ENCODE measurements around the gene TNFSF18. TPM values are rescaled to one million over a fixed set of nuclear protein-coding genes. Genes with fewer than 3 reads are reported as not detected.
A peak's percentile ranks its signal among the peaks of the same experiment; 100 is the strongest.

TNFSF18 gene
- polyA plus RNA-seq, 3 donors: not detected

DNA sequence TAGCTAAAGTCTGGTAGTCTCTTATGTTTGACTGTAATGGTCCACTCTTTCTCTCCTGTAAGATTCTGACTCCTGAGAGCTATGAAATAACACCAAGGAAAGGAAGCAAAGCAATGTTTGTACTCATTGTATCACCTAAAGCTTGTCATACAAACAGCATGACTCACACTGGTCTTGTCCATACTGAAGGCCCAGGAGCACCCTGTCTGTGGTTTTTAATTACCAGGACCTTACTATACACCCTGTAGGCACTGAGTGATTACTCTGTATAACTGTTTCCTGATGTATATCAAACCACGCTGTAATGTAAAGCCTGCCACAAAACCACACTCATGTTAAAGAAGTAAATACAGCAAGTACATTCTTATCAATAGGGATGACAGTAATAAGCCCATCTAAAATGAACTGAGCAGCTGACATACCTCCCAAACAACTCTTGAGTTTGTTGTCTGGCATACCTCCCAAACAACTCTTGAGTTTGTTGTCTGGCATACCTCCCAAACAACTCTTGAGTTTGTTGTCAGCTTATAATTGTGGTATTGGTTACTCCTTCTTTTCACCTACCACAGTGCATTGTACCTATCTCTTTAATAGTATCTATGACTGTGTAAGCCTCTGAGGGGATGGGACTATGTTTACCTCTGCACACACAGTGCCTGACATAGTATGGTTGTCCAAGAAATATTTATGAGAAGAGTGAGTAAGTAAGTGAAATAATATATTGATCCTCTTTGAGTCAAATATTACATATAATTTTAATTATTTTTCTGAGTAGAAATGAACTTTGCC, 11.6 kb upstream of the TNFSF18 start:
- peaks cover 0 to 3% (median 0%) of the 10 kb centered on the region in 7 donors for H3K9me3 Mint-ChIP-seq
- no peak overlapping the region for H3K27ac ChIP-seq (ENCODE audit: low read depth in 1 of 2, low read length in 2 of 2)
- H3K27me3 ChIP-seq (ENCODE audit: control insufficient read depth in 2 of 2, insufficient read depth in 2 of 2, low read length in 2 of 2): no peaks in the 10 kb centered on the region
- H3K4me3 Mint-ChIP-seq: no peak overlapping the region
- no peaks in the 10 kb centered on the region for H3K27me3 Mint-ChIP-seq (ENCODE audit: low read depth in 3 of 3)
- intact Hi-C loops (cut with micrococcal nuclease): no loop called here
- H3K27ac Mint-ChIP-seq: peak overlapping the region in 1 of 7 donors; percentile 4
- no peak overlapping the region for H3K9ac ChIP-seq (ENCODE audit: insufficient read depth, low read length, poor library complexity, severe bottlenecking)
- H3K36me3 Mint-ChIP-seq: no peaks in the 10 kb centered on the region
- H3K4me3 ChIP-seq (replicated peaks in 1 of 3; ENCODE audit: low read depth in 2 of 3, low read length in 3 of 3): no peak overlapping the region
- H3K36me3 ChIP-seq (replicated peaks in 1 of 2; ENCODE audit: control insufficient read depth in 1 of 2, insufficient read depth in 2 of 2, low read length in 2 of 2): no peaks in the 10 kb centered on the region
- no peak for DNase-seq
- no peaks in the 10 kb centered on the region for H3K4me1 ChIP-seq (ENCODE audit: control insufficient read depth in 1 of 2, insufficient read depth in 2 of 2, low read length in 2 of 2)
- no peak overlapping the region for H2AFZ ChIP-seq (ENCODE audit: insufficient read depth, low read depth, low read length, poor library complexity, severe bottlenecking)
- TF ChIP-seq, protein P1, sequence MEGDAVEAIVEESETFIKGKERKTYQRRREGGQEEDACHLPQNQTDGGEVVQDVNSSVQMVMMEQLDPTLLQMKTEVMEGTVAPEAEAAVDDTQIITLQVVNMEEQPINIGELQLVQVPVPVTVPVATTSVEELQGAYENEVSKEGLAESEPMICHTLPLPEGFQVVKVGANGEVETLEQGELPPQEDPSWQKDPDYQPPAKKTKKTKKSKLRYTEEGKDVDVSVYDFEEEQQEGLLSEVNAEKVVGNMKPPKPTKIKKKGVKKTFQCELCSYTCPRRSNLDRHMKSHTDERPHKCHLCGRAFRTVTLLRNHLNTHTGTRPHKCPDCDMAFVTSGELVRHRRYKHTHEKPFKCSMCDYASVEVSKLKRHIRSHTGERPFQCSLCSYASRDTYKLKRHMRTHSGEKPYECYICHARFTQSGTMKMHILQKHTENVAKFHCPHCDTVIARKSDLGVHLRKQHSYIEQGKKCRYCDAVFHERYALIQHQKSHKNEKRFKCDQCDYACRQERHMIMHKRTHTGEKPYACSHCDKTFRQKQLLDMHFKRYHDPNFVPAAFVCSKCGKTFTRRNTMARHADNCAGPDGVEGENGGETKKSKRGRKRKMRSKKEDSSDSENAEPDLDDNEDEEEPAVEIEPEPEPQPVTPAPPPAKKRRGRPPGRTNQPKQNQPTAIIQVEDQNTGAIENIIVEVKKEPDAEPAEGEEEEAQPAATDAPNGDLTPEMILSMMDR (IDR thresholded peaks at IDR 0.05): no peak
- no peaks in the 10 kb centered on the region for H4K20me1 ChIP-seq (ENCODE audit: insufficient read depth, low read length)
- no peak overlapping the region for H3K4me2 ChIP-seq (replicated peaks; ENCODE audit: extremely low read depth, low read length, poor library complexity, severe bottlenecking)
- WGBS (ENCODE audit: insufficient coverage): no CpG with 5 or more reads among the region's 1 CpG
- H3K9me3 ChIP-seq (replicated peaks in 1 of 2; ENCODE audit: control insufficient read depth in 1 of 2, insufficient read depth in 1 of 2, low read length in 2 of 2): no peaks in the 10 kb centered on the region
- no peaks in the 10 kb centered on the region for H3K79me2 ChIP-seq (ENCODE audit: insufficient read depth, low read length)
- peaks cover 2% of the 10 kb centered on the region for H3K4me1 Mint-ChIP-seq

DNA sequence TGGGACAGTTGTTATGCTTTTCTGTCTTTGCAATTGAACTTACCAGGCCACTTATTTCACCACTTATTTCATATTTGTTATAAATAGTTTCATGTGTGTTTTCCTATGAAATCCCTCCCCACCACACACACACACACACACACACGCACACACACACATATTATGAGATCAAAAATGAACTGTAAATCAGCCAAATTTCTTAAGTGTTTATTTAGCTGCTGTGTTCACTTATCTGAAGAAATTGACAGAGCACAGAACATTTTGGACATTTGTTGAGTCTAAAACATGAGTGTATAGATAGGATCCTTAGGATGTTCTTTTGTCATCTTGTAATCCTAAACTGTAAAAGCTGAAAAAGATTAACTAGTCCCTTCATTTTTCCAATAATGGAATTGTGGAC, 7.8 kb upstream of the TNFSF18 start:
- H3K4me1 Mint-ChIP-seq: peaks cover 9% of the 10 kb centered on the region
- DNase-seq: no peak
- WGBS (ENCODE audit: insufficient coverage): no CpG with 5 or more reads among the region's 1 CpG
- no peak overlapping the region for H3K4me3 Mint-ChIP-seq
- no peaks in the 10 kb centered on the region for H3K9me3 ChIP-seq (replicated peaks in 1 of 2; ENCODE audit: control insufficient read depth in 1 of 2, insufficient read depth in 1 of 2, low read length in 2 of 2)
- H3K79me2 ChIP-seq (ENCODE audit: insufficient read depth, low read length): no peaks in the 10 kb centered on the region
- H3K4me3 ChIP-seq (replicated peaks in 1 of 3; ENCODE audit: low read depth in 2 of 3, low read length in 3 of 3): no peak overlapping the region
- H3K4me1 ChIP-seq (ENCODE audit: control insufficient read depth in 1 of 2, insufficient read depth in 2 of 2, low read length in 2 of 2): peaks cover 0 to 8% of the 10 kb centered on the region in 2 donors
- H3K9me3 Mint-ChIP-seq: peaks cover 0 to 1% (median 0%) of the 10 kb centered on the region in 7 donors
- no peak overlapping the region for H3K9ac ChIP-seq (ENCODE audit: insufficient read depth, low read length, poor library complexity, severe bottlenecking)
- H4K20me1 ChIP-seq (ENCODE audit: insufficient read depth, low read length): no peaks in the 10 kb centered on the region
- TF ChIP-seq, protein P1 (IDR thresholded peaks at IDR 0.05): no peak
- H3K36me3 Mint-ChIP-seq: no peaks in the 10 kb centered on the region
- no peaks in the 10 kb centered on the region for H3K27me3 ChIP-seq (ENCODE audit: control insufficient read depth in 2 of 2, insufficient read depth in 2 of 2, low read length in 2 of 2)
- peak overlapping the region in 1 of 7 donors; percentile 57 for H3K27ac Mint-ChIP-seq
- H3K27ac ChIP-seq (ENCODE audit: low read depth in 1 of 2, low read length in 2 of 2): no peak overlapping the region
- no peak overlapping the region for H3K4me2 ChIP-seq (replicated peaks; ENCODE audit: extremely low read depth, low read length, poor library complexity, severe bottlenecking)
- no peaks in the 10 kb centered on the region for H3K36me3 ChIP-seq (replicated peaks in 1 of 2; ENCODE audit: control insufficient read depth in 1 of 2, insufficient read depth in 2 of 2, low read length in 2 of 2)
- H3K27me3 Mint-ChIP-seq (ENCODE audit: low read depth in 3 of 3): no peaks in the 10 kb centered on the region
- intact Hi-C loops (cut with micrococcal nuclease): loop anchor here in 1 of 2 donors (10.0 kb wide), 2 partner anchors 66 to 136 kb away; no protein-coding TSS in a partner anchor
- H2AFZ ChIP-seq (ENCODE audit: insufficient read depth, low read depth, low read length, poor library complexity, severe bottlenecking): no peak overlapping the region
